ENCODE results near the gene PNPLA1.

- TF ChIP-seq POLR2AphosphoS5 (IDR thresholded peaks at IDR 0.05; ENCODE audit: low read length) (no peak), BCL11A (IDR thresholded peaks at IDR 0.05; ENCODE audit: low read depth, low read length) (no peak), RB1 (IDR thresholded peaks at IDR 0.05; ENCODE audit: borderline replicate concordance) (no peak), MAX (IDR thresholded peaks at IDR 0.05; ENCODE audit: low read depth, low read length) (no peak), RFX5 (IDR thresholded peaks at IDR 0.05; ENCODE audit: low read depth, low read length) (no peak), ATF3 (IDR thresholded peaks at IDR 0.05; ENCODE audit: borderline replicate concordance, extremely low read depth, low read depth, low read length) (no peak), BHLHE40 (IDR thresholded peaks at IDR 0.05; ENCODE audit: borderline replicate concordance in 1 of 2, low read depth in 2 of 2, low read length in 1 of 2) (no peak)
- TF ChIP-seq, protein P1, sequence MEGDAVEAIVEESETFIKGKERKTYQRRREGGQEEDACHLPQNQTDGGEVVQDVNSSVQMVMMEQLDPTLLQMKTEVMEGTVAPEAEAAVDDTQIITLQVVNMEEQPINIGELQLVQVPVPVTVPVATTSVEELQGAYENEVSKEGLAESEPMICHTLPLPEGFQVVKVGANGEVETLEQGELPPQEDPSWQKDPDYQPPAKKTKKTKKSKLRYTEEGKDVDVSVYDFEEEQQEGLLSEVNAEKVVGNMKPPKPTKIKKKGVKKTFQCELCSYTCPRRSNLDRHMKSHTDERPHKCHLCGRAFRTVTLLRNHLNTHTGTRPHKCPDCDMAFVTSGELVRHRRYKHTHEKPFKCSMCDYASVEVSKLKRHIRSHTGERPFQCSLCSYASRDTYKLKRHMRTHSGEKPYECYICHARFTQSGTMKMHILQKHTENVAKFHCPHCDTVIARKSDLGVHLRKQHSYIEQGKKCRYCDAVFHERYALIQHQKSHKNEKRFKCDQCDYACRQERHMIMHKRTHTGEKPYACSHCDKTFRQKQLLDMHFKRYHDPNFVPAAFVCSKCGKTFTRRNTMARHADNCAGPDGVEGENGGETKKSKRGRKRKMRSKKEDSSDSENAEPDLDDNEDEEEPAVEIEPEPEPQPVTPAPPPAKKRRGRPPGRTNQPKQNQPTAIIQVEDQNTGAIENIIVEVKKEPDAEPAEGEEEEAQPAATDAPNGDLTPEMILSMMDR (IDR thresholded peaks at IDR 0.05 in 2 of 3, conservative IDR thresholded peaks at IDR 0.05 in 1 of 3; ENCODE audit: control insufficient read depth in 2 of 3, extremely low read depth in 1 of 3, insufficient read depth in 1 of 3, low read depth in 3 of 3, low read length in 3 of 3): no peak
Observed at GRCh38 chr6:36319821-36320220, 50.0 kb downstream of the PNPLA1 start.
